PFSK-1 (cell line): Measurements from ENCODE around the gene DIAPH3.

Source experiments
- FOXP2 ChIP-seq: optimal IDR thresholded peaks from 2 replicates; pipeline ENCODE3; 2011; ENCODE audit warnings: borderline replicate concordance, control low read depth, inconsistent platforms; ENCODE audit not compliant: insufficient read depth; ENCODE audit errors: extremely low read length, extremely low read depth
- POLR2AphosphoS5 ChIP-seq: IDR thresholded peaks from 2 replicates; pipeline ENCODE4 v1.6.1; 2012; ENCODE audit warnings: low read depth, mild to moderate bottlenecking, control low read depth, low read length, moderate library complexity
- SIN3A ChIP-seq: IDR thresholded peaks from 2 replicates; pipeline ENCODE4 v1.6.1; 2012; ENCODE audit warnings: mild to moderate bottlenecking, low read length, moderate library complexity, borderline replicate concordance; ENCODE audit not compliant: insufficient read depth
- TAF1 ChIP-seq: IDR thresholded peaks from 2 replicates; pipeline ENCODE4 v1.6.1; 2012; ENCODE audit warnings: low read length, control low read depth, borderline replicate concordance; ENCODE audit not compliant: insufficient read depth
- TF ChIP-seq, protein P1 (sequence below), 2 experiments: IDR thresholded peaks; 2 replicates each; pipeline versions ENCODE4 v1.6.1 to v1.8.0; 2011 to 2012; ENCODE audit warnings: low read depth in 2 of 2, low read length in 2 of 2, control low read depth in 1 of 2, inconsistent platforms in 1 of 2, mild to moderate bottlenecking in 1 of 2, moderate library complexity in 1 of 2; ENCODE audit not compliant: insufficient read depth in 1 of 2

DIAPH3 gene

GRCh38 chr13:59874973-59875372 is 288.8 kb downstream of the DIAPH3 start:
- TF ChIP-seq TAF1, result no peak
- TF ChIP-seq FOXP2, result no peak
- no peak for TF ChIP-seq POLR2AphosphoS5
- TF ChIP-seq, protein P1, sequence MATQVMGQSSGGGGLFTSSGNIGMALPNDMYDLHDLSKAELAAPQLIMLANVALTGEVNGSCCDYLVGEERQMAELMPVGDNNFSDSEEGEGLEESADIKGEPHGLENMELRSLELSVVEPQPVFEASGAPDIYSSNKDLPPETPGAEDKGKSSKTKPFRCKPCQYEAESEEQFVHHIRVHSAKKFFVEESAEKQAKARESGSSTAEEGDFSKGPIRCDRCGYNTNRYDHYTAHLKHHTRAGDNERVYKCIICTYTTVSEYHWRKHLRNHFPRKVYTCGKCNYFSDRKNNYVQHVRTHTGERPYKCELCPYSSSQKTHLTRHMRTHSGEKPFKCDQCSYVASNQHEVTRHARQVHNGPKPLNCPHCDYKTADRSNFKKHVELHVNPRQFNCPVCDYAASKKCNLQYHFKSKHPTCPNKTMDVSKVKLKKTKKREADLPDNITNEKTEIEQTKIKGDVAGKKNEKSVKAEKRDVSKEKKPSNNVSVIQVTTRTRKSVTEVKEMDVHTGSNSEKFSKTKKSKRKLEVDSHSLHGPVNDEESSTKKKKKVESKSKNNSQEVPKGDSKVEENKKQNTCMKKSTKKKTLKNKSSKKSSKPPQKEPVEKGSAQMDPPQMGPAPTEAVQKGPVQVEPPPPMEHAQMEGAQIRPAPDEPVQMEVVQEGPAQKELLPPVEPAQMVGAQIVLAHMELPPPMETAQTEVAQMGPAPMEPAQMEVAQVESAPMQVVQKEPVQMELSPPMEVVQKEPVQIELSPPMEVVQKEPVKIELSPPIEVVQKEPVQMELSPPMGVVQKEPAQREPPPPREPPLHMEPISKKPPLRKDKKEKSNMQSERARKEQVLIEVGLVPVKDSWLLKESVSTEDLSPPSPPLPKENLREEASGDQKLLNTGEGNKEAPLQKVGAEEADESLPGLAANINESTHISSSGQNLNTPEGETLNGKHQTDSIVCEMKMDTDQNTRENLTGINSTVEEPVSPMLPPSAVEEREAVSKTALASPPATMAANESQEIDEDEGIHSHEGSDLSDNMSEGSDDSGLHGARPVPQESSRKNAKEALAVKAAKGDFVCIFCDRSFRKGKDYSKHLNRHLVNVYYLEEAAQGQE (IDR thresholded peaks at IDR 0.05; ENCODE audit: insufficient read depth in 1 of 2, low read depth in 2 of 2, low read length in 2 of 2), result no peak
- no peak for TF ChIP-seq SIN3A

GRCh38 chr13:59873856-59874255 is 289.9 kb downstream of the DIAPH3 start:
- TF ChIP-seq, protein P1 (IDR thresholded peaks at IDR 0.05; ENCODE audit: insufficient read depth in 1 of 2, low read depth in 2 of 2, low read length in 2 of 2), result no peak
- no peak for TF ChIP-seq SIN3A
- no peak for TF ChIP-seq POLR2AphosphoS5
- TF ChIP-seq TAF1, result no peak
- TF ChIP-seq FOXP2, result no peak

DNA sequence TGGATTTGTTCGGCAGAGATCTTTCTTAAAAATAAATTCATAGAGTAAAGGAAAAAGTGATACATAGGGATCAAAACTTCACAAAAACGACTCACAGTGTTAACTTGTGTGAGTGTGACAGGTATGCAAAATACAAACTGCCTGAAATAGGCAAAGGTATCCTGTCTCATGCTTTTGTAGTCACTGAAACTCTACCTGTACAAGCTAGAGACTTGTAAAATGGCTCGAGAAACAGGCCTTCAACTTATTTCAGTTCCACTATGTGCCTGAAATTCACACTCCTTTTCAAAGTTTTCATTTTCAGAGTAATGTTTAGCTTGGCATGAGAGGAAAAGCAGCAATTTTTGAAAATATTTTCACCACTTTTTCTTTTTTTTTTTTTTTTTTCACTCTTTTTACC is 290.4 kb downstream of the DIAPH3 start:
- TF ChIP-seq FOXP2 (no peak), POLR2AphosphoS5 (no peak), SIN3A (no peak), TAF1 (no peak)
- TF ChIP-seq, protein P1 (IDR thresholded peaks at IDR 0.05; ENCODE audit: insufficient read depth in 1 of 2, low read depth in 2 of 2, low read length in 2 of 2), result no peak

GRCh38 chr13:59867867-59868266 is 295.9 kb downstream of the DIAPH3 start:
- TF ChIP-seq TAF1 (no peak), SIN3A (no peak)
- TF ChIP-seq, protein P1 (IDR thresholded peaks at IDR 0.05; ENCODE audit: insufficient read depth in 1 of 2, low read depth in 2 of 2, low read length in 2 of 2), result no peak

DNA sequence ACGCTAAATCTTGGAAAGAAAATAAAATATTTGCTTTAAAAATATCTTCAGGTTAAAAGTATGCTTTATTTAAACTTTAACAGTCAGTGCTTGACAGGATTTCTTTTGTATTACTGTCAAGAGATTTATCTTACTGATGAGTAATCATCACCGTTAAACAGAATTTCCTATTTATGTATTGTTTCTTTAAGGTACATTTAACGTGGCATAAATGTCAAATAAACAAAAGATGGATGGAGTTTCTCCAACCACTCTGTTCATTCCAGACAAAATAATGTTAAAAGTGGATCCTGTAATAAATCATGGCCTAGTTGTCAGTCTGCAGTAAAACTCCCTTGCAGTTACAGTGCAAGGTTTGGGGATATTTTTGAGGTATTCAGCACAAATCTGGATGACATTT is 298.3 kb downstream of the DIAPH3 start:
- no peak for TF ChIP-seq TAF1
- TF ChIP-seq SIN3A, result no peak
- TF ChIP-seq, protein P1 (IDR thresholded peaks at IDR 0.05; ENCODE audit: insufficient read depth in 1 of 2, low read depth in 2 of 2, low read length in 2 of 2), result no peak
- TF ChIP-seq POLR2AphosphoS5, result no peak
- no peak for TF ChIP-seq FOXP2
